Nephron progenitor cell (in vitro differentiated cells): Measurements from ENCODE around the gene PHTF2.
A peak's percentile ranks its signal among the peaks of the same experiment; 100 is the strongest.

Source experiments
- DNase-seq: peaks from one replicate; pipeline ENCODE4 v3.0.0; 2021
- H3K27ac Mint-ChIP-seq: 2 replicates; pipeline ENCODE4 v1.8.0; 2021; ENCODE audit warnings: mild to moderate bottlenecking, moderate library complexity, mixed read lengths
- H3K27me3 Mint-ChIP-seq: 2 replicates; pipeline ENCODE4 v1.8.0; 2021; ENCODE audit warnings: mild to moderate bottlenecking, low read depth, mixed read lengths; ENCODE audit not compliant: poor library complexity
- H3K36me3 Mint-ChIP-seq: 2 replicates; pipeline ENCODE4 v1.8.0; 2021; ENCODE audit warnings: low read depth, mixed read lengths
- H3K4me1 Mint-ChIP-seq: 2 replicates; pipeline ENCODE4 v1.8.0; 2021; ENCODE audit warnings: mixed read lengths
- H3K4me3 Mint-ChIP-seq: 2 replicates; pipeline ENCODE4 v1.8.0; 2021; ENCODE audit warnings: mild to moderate bottlenecking, moderate library complexity, mixed read lengths
- H3K9me3 Mint-ChIP-seq: 2 replicates; pipeline ENCODE4 v1.8.0; 2021; ENCODE audit warnings: mild to moderate bottlenecking, moderate library complexity, mixed read lengths
- CTCF ChIP-seq: fragments of 200-600 bp; sonication (generic); IDR thresholded peaks from 2 replicates; pipeline ENCODE4 v1.5.0; 2021; ENCODE audit warnings: antibody characterized with exemption

PHTF2 gene

GRCh38 chr7:77786018-77786417 is 12.6 kb upstream of the PHTF2 start:
- Mint-ChIP-seq H3K4me3 (no peak overlapping the region), H3K27me3 (no peaks in the 10 kb centered on the region), H3K36me3 (peaks cover 39% of the 10 kb centered on the region), H3K4me1 (no peaks in the 10 kb centered on the region), H3K27ac (no peak overlapping the region), H3K9me3 (peaks cover 19% of the 10 kb centered on the region)
- no peak for TF ChIP-seq CTCF
- no peak for DNase-seq

GRCh38 chr7:77786741-77787140 is 11.8 kb upstream of the PHTF2 start:
- no peak for TF ChIP-seq CTCF
- peaks cover 35% of the 10 kb centered on the region for H3K36me3 Mint-ChIP-seq
- no peak overlapping the region for H3K4me3 Mint-ChIP-seq
- peaks cover 19% of the 10 kb centered on the region for H3K9me3 Mint-ChIP-seq
- no peak overlapping the region for H3K27ac Mint-ChIP-seq
- no peaks in the 10 kb centered on the region for H3K27me3 Mint-ChIP-seq
- H3K4me1 Mint-ChIP-seq = no peaks in the 10 kb centered on the region
- no peak for DNase-seq

- no peaks in the 10 kb centered on the region for H3K27me3 Mint-ChIP-seq
- peaks cover 24% of the 10 kb centered on the region for H3K36me3 Mint-ChIP-seq
- H3K4me3 Mint-ChIP-seq = no peak overlapping the region
- no peaks in the 10 kb centered on the region for H3K4me1 Mint-ChIP-seq
- DNase-seq = no peak
- no peak overlapping the region for H3K27ac Mint-ChIP-seq
- no peak for TF ChIP-seq CTCF
- peaks cover 19% of the 10 kb centered on the region for H3K9me3 Mint-ChIP-seq
These were observed 10.2 kb upstream of the PHTF2 start for GRCh38 chr7:77788327-77788902.

- no peaks in the 10 kb centered on the region for H3K9me3 Mint-ChIP-seq
- H3K36me3 Mint-ChIP-seq = peaks cover 16% of the 10 kb centered on the region
- TF ChIP-seq CTCF = no peak
- no peaks in the 10 kb centered on the region for H3K27me3 Mint-ChIP-seq
- no peak for DNase-seq
- peaks cover 15% of the 10 kb centered on the region for H3K4me1 Mint-ChIP-seq
- no peak overlapping the region for H3K4me3 Mint-ChIP-seq
- no peak overlapping the region for H3K27ac Mint-ChIP-seq
These were observed 7.2 kb upstream of the PHTF2 start for GRCh38 chr7:77791336-77791735.

GRCh38 chr7:77791956-77792355 is 6.6 kb upstream of the PHTF2 start:
- Mint-ChIP-seq H3K27ac (peak overlapping the region; percentile 43), H3K4me1 (peaks cover 21% of the 10 kb centered on the region)

More at GRCh38 chr7:77791956-77792355, 6.6 kb upstream of the PHTF2 start:
- no peak overlapping the region for H3K4me3 Mint-ChIP-seq
- DNase-seq = no peak
- no peak for TF ChIP-seq CTCF
- H3K27me3 Mint-ChIP-seq = no peaks in the 10 kb centered on the region
- peaks cover 16% of the 10 kb centered on the region for H3K36me3 Mint-ChIP-seq
- H3K9me3 Mint-ChIP-seq = no peaks in the 10 kb centered on the region
